ENCODE results near the gene PIAS2. TPM values are rescaled to one million over a fixed set of nuclear protein-coding genes. Genes with fewer than 3 reads are reported as not detected.

The PIAS2 gene
- total and polyA plus RNA-seq, 4 donors = 5.6 to 17.2 (median 9.2) TPM

- Histone ChIP-seq H3K4me3 (ENCODE audit: low read depth in 1 of 3, low read length in 3 of 3) (no peak overlapping the region), H3K9me3 (ENCODE audit: control insufficient read depth in 4 of 4, low read length in 3 of 4) (no peaks in the 10 kb centered on the region), H3K27me3 (ENCODE audit: control insufficient read depth in 4 of 4, insufficient read depth in 4 of 4, low read length in 3 of 4) (no peaks in the 10 kb centered on the region), H3K4me1 (ENCODE audit: control insufficient read depth in 4 of 4, insufficient read depth in 4 of 4, low read length in 3 of 4) (no peaks in the 10 kb centered on the region), H3K27ac (ENCODE audit: low read depth in 1 of 2, low read length in 2 of 2) (no peak overlapping the region), H3K36me3 (ENCODE audit: control insufficient read depth in 4 of 4, insufficient read depth in 3 of 4, low read depth in 1 of 4, low read length in 3 of 4) (no peaks in the 10 kb centered on the region), H3K9ac (ENCODE audit: low read depth in 1 of 2, low read length in 2 of 2) (no peak overlapping the region)
- no peak for DNase-seq (ENCODE audit: low spot score)
- WGBS = 58% methylated on average over 3 of the region's 3 CpGs
- TF ChIP-seq TAF1 (conservative IDR thresholded peaks at IDR 0.05) (no peak), SP1 (IDR thresholded peaks at IDR 0.05) (no peak)
These were observed 146.2 kb downstream of the PIAS2 start for GRCh38 chr18:46771141-46771540.

- H3K4me1 ChIP-seq (ENCODE audit: control insufficient read depth in 4 of 4, insufficient read depth in 4 of 4, low read length in 3 of 4) = no peaks in the 10 kb centered on the region
- WGBS = 77% methylated on average over 2 of the region's 2 CpGs
- no peak for DNase-seq (ENCODE audit: low spot score)
- no peaks in the 10 kb centered on the region for H3K9me3 ChIP-seq (ENCODE audit: control insufficient read depth in 4 of 4, low read length in 3 of 4)
- no peak for TF ChIP-seq FOXA1 (IDR thresholded peaks at IDR 0.05)
- TF ChIP-seq JUND (IDR thresholded peaks at IDR 0.05) = no peak
- TF ChIP-seq YY1 (IDR thresholded peaks at IDR 0.05) = no peak
- TF ChIP-seq TAF1 (conservative IDR thresholded peaks at IDR 0.05) = no peak
- no peak for TF ChIP-seq EGR1 (IDR thresholded peaks at IDR 0.05; ENCODE audit: low read depth in 2 of 2)
- no peak for TF ChIP-seq ZBTB33 (IDR thresholded peaks at IDR 0.05)
- no peak for TF ChIP-seq HNF4G (IDR thresholded peaks at IDR 0.05)
- no peak for TF ChIP-seq GABPA (IDR thresholded peaks at IDR 0.05 in 1 of 2, conservative IDR thresholded peaks at IDR 0.05 in 1 of 2)
- no peak for TF ChIP-seq NR2F2 (IDR thresholded peaks at IDR 0.05)
- TF ChIP-seq ATF3 (IDR thresholded peaks at IDR 0.05) = no peak
- no peak for TF ChIP-seq SP1 (IDR thresholded peaks at IDR 0.05)
- TF ChIP-seq HNF4A (conservative IDR thresholded peaks at IDR 0.05) = no peak
- TF ChIP-seq MAX (IDR thresholded peaks at IDR 0.05) = no peak
- TF ChIP-seq RAD21 (IDR thresholded peaks at IDR 0.05) = no peak
- TF ChIP-seq CTCF (IDR thresholded peaks at IDR 0.05; ENCODE audit: low read depth, low read length, missing input control) = no peak
- no peak for TF ChIP-seq REST (IDR thresholded peaks at IDR 0.05)
- TF ChIP-seq RXRA (IDR thresholded peaks at IDR 0.05) = no peak
- no peak for TF ChIP-seq FOXA2 (IDR thresholded peaks at IDR 0.05)
- H3K36me3 ChIP-seq (ENCODE audit: control insufficient read depth in 4 of 4, insufficient read depth in 3 of 4, low read depth in 1 of 4, low read length in 3 of 4) = no peaks in the 10 kb centered on the region
- no peak overlapping the region for H3K9ac ChIP-seq (ENCODE audit: low read depth in 1 of 2, low read length in 2 of 2)
- H3K27ac ChIP-seq (ENCODE audit: low read depth in 1 of 2, low read length in 2 of 2) = no peak overlapping the region
- no peak overlapping the region for H3K4me3 ChIP-seq (ENCODE audit: low read depth in 1 of 3, low read length in 3 of 3)
- H3K27me3 ChIP-seq (ENCODE audit: control insufficient read depth in 4 of 4, insufficient read depth in 4 of 4, low read length in 3 of 4) = no peaks in the 10 kb centered on the region
These were observed 146.6 kb downstream of the PIAS2 start for GRCh38 chr18:46770708-46771107.

Measured in liver (tissue), 9 donors.